B cell (primary cell): ENCODE data around the gene GLB1L3. TPM values are rescaled to one million over a fixed set of nuclear protein-coding genes. Genes with fewer than 3 reads are reported as not detected.

Experiments
- ATAC-seq: fragments of 200-7000 bp; cut with Tn5 transposase; one replicate; pipeline ENCODE4 v1.10.0; 2021; ENCODE audit warnings: low read depth, mild to moderate bottlenecking, moderate number of reproducible peaks, moderate library complexity
- CTCF ChIA-PET: fragments of 350-600 bp; sonication (Branson Sonifier 250); formaldehyde crosslinking; loops from one replicate; lab custom pipeline; 2021; ENCODE audit warnings: antibody characterized with exemption, inconsistent platforms; lab: Charles Lee
- POLR2A ChIA-PET: fragments of 350-600 bp; sonication (Branson Sonifier 250); formaldehyde crosslinking; loops from one replicate; lab custom pipeline; 2021; ENCODE audit warnings: antibody characterized with exemption; lab: Charles Lee
- DNase-seq: peaks from one replicate; pipeline ENCODE4 v3.0.0; 2013
- H2AFZ ChIP-seq: 2 replicates; pipeline ENCODE4 v1.6.1; 2012; ENCODE audit warnings: mild to moderate bottlenecking, low read depth, low read length; ENCODE audit not compliant: insufficient read depth, poor library complexity, severe bottlenecking
- H3K27ac ChIP-seq, 2 donors: 1 replicate in 1 of 2; 2 replicates in 1 of 2; pipeline ENCODE4 v1.5.1; 2012 to 2013; ENCODE audit warnings: low read length in 2 of 2, mild to moderate bottlenecking in 2 of 2, moderate library complexity in 1 of 2
- H3K27me3 ChIP-seq, 4 experiments: fragments of 200-600 bp in 1 of 4; sonication (generic) in 1 of 4; replicated peaks in 1 of 4; 1 replicate in 2 of 4; 2 replicates in 2 of 4; pipeline versions ENCODE4 v1.6.1 to v1.7.0; 2013 to 2016; ENCODE audit warnings: low read length in 3 of 4, mild to moderate bottlenecking in 2 of 4, mixed read lengths in 1 of 4, moderate library complexity in 1 of 4; ENCODE audit not compliant: insufficient read depth in 4 of 4, control insufficient read depth in 3 of 4; ENCODE audit errors: control extremely low read depth in 1 of 4
- H3K36me3 ChIP-seq, 2 experiments: replicated peaks in 1 of 2; 1 replicate in 1 of 2; 2 replicates in 1 of 2; pipeline versions ENCODE4 v1.6.1 to v1.7.1; 2013; ENCODE audit warnings: low read length in 1 of 2; ENCODE audit not compliant: insufficient read depth in 2 of 2, control insufficient read depth in 1 of 2; ENCODE audit errors: control extremely low read depth in 1 of 2, extremely low read depth in 1 of 2
- H3K4me1 ChIP-seq, 2 donors: fragments of 200-600 bp in 1 of 2; sonication (generic) in 1 of 2; 1 replicate in 1 of 2; 2 replicates in 1 of 2; pipeline versions ENCODE4 v1.5.1 to v1.6.1; 2013 to 2017; ENCODE audit warnings: low read length in 2 of 2; ENCODE audit not compliant: control insufficient read depth in 2 of 2, insufficient read depth in 2 of 2
- H3K4me2 ChIP-seq: replicated peaks from 2 replicates; pipeline ENCODE3; 2012; ENCODE audit warnings: mild to moderate bottlenecking, low read depth, low read length; ENCODE audit not compliant: poor library complexity, severe bottlenecking
- H3K4me3 ChIP-seq, 5 experiments: fragments of 200-600 bp in 1 of 5; sonication (generic) in 1 of 5; 1 replicate in 3 of 5; 2 replicates in 2 of 5; pipeline versions ENCODE4 v1.5.1 to v1.7.0; 2011 to 2016; ENCODE audit warnings: low read length in 4 of 5, mild to moderate bottlenecking in 4 of 5, low read depth in 2 of 5, control low read depth in 1 of 5, moderate library complexity in 1 of 5; ENCODE audit not compliant: insufficient read depth in 1 of 5; ENCODE audit errors: control extremely low read depth in 1 of 5, extremely low read depth in 1 of 5
- H3K79me2 ChIP-seq: fragments of 200-600 bp; sonication (generic); one replicate; pipeline ENCODE4 v1.6.0; 2016; ENCODE audit warnings: low read length; ENCODE audit not compliant: control insufficient read depth, insufficient read depth
- H3K9ac ChIP-seq: fragments of 200-600 bp; sonication (generic); 2 replicates; pipeline ENCODE4 v1.6.1; 2017; ENCODE audit warnings: mild to moderate bottlenecking, low read length, moderate library complexity
- H3K9me3 ChIP-seq, 3 donors: one replicate each; pipeline versions ENCODE4 v1.6.1 to v1.7.1; 2013; ENCODE audit warnings: low read length in 2 of 3; ENCODE audit not compliant: control insufficient read depth in 2 of 3, insufficient read depth in 1 of 3; ENCODE audit errors: control extremely low read depth in 1 of 3
- H4K20me1 ChIP-seq: 2 replicates; pipeline ENCODE4 v1.6.0; 2012; ENCODE audit warnings: mild to moderate bottlenecking, low read length; ENCODE audit not compliant: insufficient read depth, control insufficient read depth, poor library complexity, severe bottlenecking
- H3K27ac Mint-ChIP-seq: one replicate; pipeline ENCODE4 v1.8.0; 2021; ENCODE audit warnings: mixed read lengths
- H3K27me3 Mint-ChIP-seq: one replicate; pipeline ENCODE4 v1.8.0; 2021; ENCODE audit warnings: mixed read lengths
- H3K4me1 Mint-ChIP-seq: one replicate; pipeline ENCODE4 v1.8.0; 2021; ENCODE audit warnings: mixed read lengths
- H3K4me3 Mint-ChIP-seq: one replicate; pipeline ENCODE4 v1.8.0; 2021; ENCODE audit warnings: mixed read lengths
- H3K9me3 Mint-ChIP-seq: one replicate; pipeline ENCODE4 v1.8.0; 2022; ENCODE audit warnings: mixed read lengths; ENCODE audit not compliant: insufficient read depth
- EZH2 ChIP-seq: IDR thresholded peaks from 2 replicates; pipeline ENCODE4 v1.6.1; 2012; ENCODE audit warnings: borderline replicate concordance, low read depth, mild to moderate bottlenecking, moderate library complexity, low read length; ENCODE audit not compliant: insufficient read depth, poor library complexity, severe bottlenecking
- WGBS: methylation state at CpG from one replicate; pipeline ENCODE4 v1.1.5; 2013; ENCODE audit warnings: missing lambda C conversion rate; ENCODE audit not compliant: insufficient coverage; 5-methylcytosine and 5-hydroxymethylcytosine counted together
- intact Hi-C: fragments of 100-400 bp; cut with micrococcal nuclease; formaldehyde crosslinking; loops from one replicate; pipeline ENCODE4 v1.10.0; 2022
- polyA plus RNA-seq: library from polyadenylated mRNA; depleted of rRNA; stranded (reverse); fragments of >200 nt; gene quantifications from 2 replicates; pipeline ENCODE4 v1.2.3, GENCODE V29; 2012
- total RNA-seq, 2 donors: library from RNA; stranded (reverse); fragments of 120-200 nt in 1 of 2; gene quantifications; 1 replicate in 1 of 2; 2 replicates in 1 of 2; pipeline versions ENCODE4 v1.2.3 to v1.2.4, GENCODE V29; 2013 to 2022
- TF ChIP-seq, protein P1 (sequence below): fragments of 200-600 bp; IDR thresholded peaks from one replicate; pipeline ENCODE4 v1.8.0; 2022; ENCODE audit warnings: antibody characterized with exemption, mild to moderate bottlenecking

Gene GLB1L3
- total and polyA plus RNA-seq, 2 donors (not counting 1 experiment from before 2014, with no cell fraction given), result not detected

DNA sequence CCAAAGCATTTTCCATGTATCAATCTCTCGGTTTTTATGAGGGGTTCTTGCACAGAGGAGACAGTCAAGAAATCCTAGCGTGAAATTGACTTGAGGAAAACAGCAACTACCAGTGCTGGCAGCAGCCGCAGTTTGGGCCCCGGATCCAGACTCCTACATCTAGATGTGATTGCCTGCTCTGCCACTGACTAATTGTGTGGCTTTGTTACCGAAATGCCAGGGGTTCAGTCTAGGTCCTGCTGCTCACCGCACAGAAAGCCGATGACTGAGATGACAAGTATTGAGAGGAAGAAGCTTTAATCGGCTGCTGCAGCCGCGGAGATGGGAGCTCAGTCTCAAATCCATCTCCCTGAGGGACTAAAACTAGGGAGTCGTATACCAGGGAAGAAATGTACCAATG lies 8.2 kb upstream of the GLB1L3 start:
- TF ChIP-seq, protein P1, sequence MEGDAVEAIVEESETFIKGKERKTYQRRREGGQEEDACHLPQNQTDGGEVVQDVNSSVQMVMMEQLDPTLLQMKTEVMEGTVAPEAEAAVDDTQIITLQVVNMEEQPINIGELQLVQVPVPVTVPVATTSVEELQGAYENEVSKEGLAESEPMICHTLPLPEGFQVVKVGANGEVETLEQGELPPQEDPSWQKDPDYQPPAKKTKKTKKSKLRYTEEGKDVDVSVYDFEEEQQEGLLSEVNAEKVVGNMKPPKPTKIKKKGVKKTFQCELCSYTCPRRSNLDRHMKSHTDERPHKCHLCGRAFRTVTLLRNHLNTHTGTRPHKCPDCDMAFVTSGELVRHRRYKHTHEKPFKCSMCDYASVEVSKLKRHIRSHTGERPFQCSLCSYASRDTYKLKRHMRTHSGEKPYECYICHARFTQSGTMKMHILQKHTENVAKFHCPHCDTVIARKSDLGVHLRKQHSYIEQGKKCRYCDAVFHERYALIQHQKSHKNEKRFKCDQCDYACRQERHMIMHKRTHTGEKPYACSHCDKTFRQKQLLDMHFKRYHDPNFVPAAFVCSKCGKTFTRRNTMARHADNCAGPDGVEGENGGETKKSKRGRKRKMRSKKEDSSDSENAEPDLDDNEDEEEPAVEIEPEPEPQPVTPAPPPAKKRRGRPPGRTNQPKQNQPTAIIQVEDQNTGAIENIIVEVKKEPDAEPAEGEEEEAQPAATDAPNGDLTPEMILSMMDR, result no peak
- no peak for TF ChIP-seq EZH2
- no peak overlapping the region for H3K27ac Mint-ChIP-seq
- H3K36me3 ChIP-seq, result peaks cover 0 to 9% of the 10 kb centered on the region in 2 experiments
- peaks cover 0 to 20% (median 9%) of the 10 kb centered on the region in 4 experiments for H3K27me3 ChIP-seq
- intact Hi-C loops, result no loop called here
- no peak for DNase-seq
- H3K4me3 ChIP-seq, result no peak overlapping the region
- peaks cover 2% of the 10 kb centered on the region for H3K4me1 Mint-ChIP-seq
- ChIA-PET POLR2A (no interaction called here), CTCF (no interaction called here)
- no peaks in the 10 kb centered on the region for H3K9me3 Mint-ChIP-seq
- no peak overlapping the region for H3K27ac ChIP-seq
- no peaks in the 10 kb centered on the region for H3K79me2 ChIP-seq
- no peak for ATAC-seq
- H3K4me3 Mint-ChIP-seq, result no peak overlapping the region
- no peaks in the 10 kb centered on the region for H3K9me3 ChIP-seq
- H4K20me1 ChIP-seq, result no peaks in the 10 kb centered on the region
- H3K27me3 Mint-ChIP-seq, result peaks cover 35% of the 10 kb centered on the region
- no peak overlapping the region for H3K9ac ChIP-seq
- H3K4me1 ChIP-seq, result peaks cover 0 to 7% of the 10 kb centered on the region in 2 donors
- WGBS, result 93% methylated on average over 10 of the region's 11 CpGs
- H2AFZ ChIP-seq, result no peak overlapping the region
- no peak overlapping the region for H3K4me2 ChIP-seq

DNA sequence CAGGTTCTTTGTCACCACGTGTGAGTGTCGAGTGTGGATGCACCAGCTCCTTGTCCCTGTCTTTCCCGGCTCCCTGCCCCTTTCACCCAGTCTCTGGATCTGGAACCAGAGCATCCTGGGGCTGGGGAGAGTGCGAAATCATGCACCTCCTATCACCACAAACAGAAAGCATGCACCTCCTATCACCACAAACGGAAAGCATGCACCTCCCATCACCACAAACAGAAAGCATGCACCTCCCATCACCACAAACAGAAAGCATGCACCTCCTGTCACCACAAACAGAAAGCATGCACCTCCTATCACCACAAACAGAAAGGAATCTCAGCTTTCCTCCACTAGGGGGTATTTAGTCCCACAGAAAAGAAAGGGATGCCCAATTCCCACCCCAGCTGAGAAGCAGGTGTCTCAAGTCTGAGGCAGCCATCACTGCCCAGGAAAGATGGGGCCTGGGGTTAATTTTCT lies 5.9 kb upstream of the GLB1L3 start:
- intact Hi-C loops, result no loop called here
- Histone ChIP-seq H3K27me3 (peaks cover 1 to 35% (median 29%) of the 10 kb centered on the region in 4 experiments), H3K27ac (no peak overlapping the region), H3K4me2 (no peak overlapping the region), H2AFZ (no peak overlapping the region), H3K4me3 (no peak overlapping the region), H4K20me1 (no peaks in the 10 kb centered on the region), H3K9me3 (no peaks in the 10 kb centered on the region), H3K4me1 (peaks cover under 1 to 11% of the 10 kb centered on the region in 2 donors), H3K9ac (no peak overlapping the region), H3K79me2 (no peaks in the 10 kb centered on the region), H3K36me3 (no peaks in the 10 kb centered on the region)
- Mint-ChIP-seq H3K9me3 (no peaks in the 10 kb centered on the region), H3K27ac (no peak overlapping the region), H3K4me1 (peaks cover 6% of the 10 kb centered on the region), H3K4me3 (no peak overlapping the region), H3K27me3 (peaks cover 50% of the 10 kb centered on the region)
- no peak for ATAC-seq
- TF ChIP-seq EZH2, result no peak
- TF ChIP-seq, protein P1, result no peak
- ChIA-PET POLR2A (no interaction called here), CTCF (interaction anchor here (1.6 kb wide), 1 partner anchor 9 kb away, joined by 3 read pairs; no protein-coding TSS in a partner anchor)
- no peak for DNase-seq
- WGBS, result 36% methylated on average over 5 of the region's 5 CpGs
